HepG2 (cell line): ENCODE results near the gene SRRT. TPM values are rescaled to one million over a fixed set of nuclear protein-coding genes. Genes with fewer than 3 reads are reported as not detected.

Experiments used
- CAMTA2 ChIP-seq: sonication (generic); formaldehyde crosslinking; IDR thresholded peaks from 2 replicates; pipeline ENCODE4 v1.4.0; 2020; ENCODE audit warnings: mild to moderate bottlenecking, missing genetic modification reagents, borderline replicate concordance
- CBX1 ChIP-seq: IDR thresholded peaks from one replicate; pipeline ENCODE4 v1.6.1; 2016; ENCODE audit warnings: antibody characterized with exemption, low read depth
- ERF ChIP-seq: IDR thresholded peaks from 2 replicates; pipeline ENCODE4 v1.6.1; 2018; ENCODE audit warnings: missing biosample characterization, missing genetic modification reagents
- ETS1 ChIP-seq: sonication (generic); formaldehyde crosslinking; IDR thresholded peaks from 2 replicates; pipeline ENCODE4 v1.4.0; 2020; ENCODE audit warnings: missing genetic modification reagents
- ISL2 ChIP-seq: sonication (generic); formaldehyde crosslinking; IDR thresholded peaks from 2 replicates; pipeline ENCODE4 v1.5.0; 2020; ENCODE audit warnings: missing genetic modification reagents
- ISX ChIP-seq: sonication (generic); formaldehyde crosslinking; conservative IDR thresholded peaks from 2 replicates; pipeline ENCODE4 v1.5.0; 2020; ENCODE audit warnings: missing genetic modification reagents
- KDM1A ChIP-seq: IDR thresholded peaks from 2 replicates; pipeline ENCODE4 v1.6.1; 2016; ENCODE audit warnings: missing compliant biosample characterization
- LBX2 ChIP-seq: sonication (generic); formaldehyde crosslinking; IDR thresholded peaks from 2 replicates; pipeline ENCODE4 v1.5.0; 2020; ENCODE audit warnings: missing genetic modification reagents, mild to moderate bottlenecking, borderline replicate concordance
- MTF1 ChIP-seq: sonication (generic); formaldehyde crosslinking; IDR thresholded peaks from 2 replicates; pipeline ENCODE4 v1.5.0; 2020; ENCODE audit warnings: missing genetic modification reagents
- SALL1 ChIP-seq: sonication (generic); formaldehyde crosslinking; IDR thresholded peaks from 2 replicates; pipeline ENCODE4 v1.8.0; 2022; ENCODE audit warnings: mild to moderate bottlenecking, missing genetic modification reagents
- SOX13 ChIP-seq, 3 experiments: fragments of 450-650 bp in 1 of 3; sonication (generic) in 1 of 3; formaldehyde crosslinking in 1 of 3; IDR thresholded peaks in 2 of 3; conservative IDR thresholded peaks in 1 of 3; 2 replicates each; pipeline versions ENCODE4 v1.5.0 to v1.6.1; 2016 to 2020; ENCODE audit warnings: antibody characterized with exemption in 1 of 3, mild to moderate bottlenecking in 1 of 3, missing compliant biosample characterization in 1 of 3, missing genetic modification reagents in 1 of 3, moderate library complexity in 1 of 3
- SRY ChIP-seq: sonication (generic); formaldehyde crosslinking; IDR thresholded peaks from 2 replicates; pipeline ENCODE4 v1.8.0; 2022; ENCODE audit warnings: mild to moderate bottlenecking, missing genetic modification reagents
- ZBTB33 ChIP-seq: sonication (generic); formaldehyde crosslinking; IDR thresholded peaks from 2 replicates; pipeline ENCODE4 v1.4.0; 2020; ENCODE audit warnings: missing genetic modification reagents
- ZNF10 ChIP-seq: sonication (generic); formaldehyde crosslinking; IDR thresholded peaks from 2 replicates; pipeline ENCODE4 v1.4.0; 2020; ENCODE audit warnings: mild to moderate bottlenecking, low read depth, missing genetic modification reagents, borderline replicate concordance
- ZNF331 ChIP-seq: sonication (generic); formaldehyde crosslinking; IDR thresholded peaks from 2 replicates; pipeline ENCODE4 v1.4.0; 2020; ENCODE audit warnings: missing genetic modification reagents
- ZNF430 ChIP-seq: sonication (generic); formaldehyde crosslinking; IDR thresholded peaks from 2 replicates; pipeline ENCODE4 v1.9.0; 2021; ENCODE audit warnings: mild to moderate bottlenecking, missing genetic modification reagents
- ZNF619 ChIP-seq: sonication (generic); formaldehyde crosslinking; IDR thresholded peaks from 2 replicates; pipeline ENCODE4 v1.4.0; 2020; ENCODE audit warnings: mild to moderate bottlenecking, missing genetic modification reagents
- ZNF792 ChIP-seq: IDR thresholded peaks from 2 replicates; pipeline ENCODE4 v1.6.1; 2016
- polyA plus RNA-seq, 8 experiments: library from polyadenylated mRNA; depleted of rRNA in 3 of 8; stranded (reverse) in 7 of 8; unstranded in 1 of 8; fragments of >200 nt; fragmentation: Illumina TruSeq in 4 of 8; extraction: Trizol in 4 of 8; gene quantifications; 2 replicates each; pipeline versions ENCODE4 v1.2.1 to v1.2.3, GENCODE V29; 2011 to 2016; ENCODE audit warnings: low read depth in 4 of 8, missing spikeins in 1 of 8, mixed read lengths in 1 of 8; ENCODE audit not compliant: insufficient read depth in 1 of 8
- total RNA-seq, 5 experiments: library from RNA; depleted of rRNA; stranded (reverse); fragments of >200 nt; fragmentation: Illumina TruSeq; extraction: Trizol; gene quantifications; 2 replicates each; pipeline ENCODE4 v1.2.3, GENCODE V29; 2016; ENCODE audit warnings: low read depth in 1 of 5
- TF ChIP-seq, protein P1 (sequence below): sonication (generic); formaldehyde crosslinking; conservative IDR thresholded peaks from 2 replicates; pipeline ENCODE4 v1.4.0; 2020; ENCODE audit warnings: missing genetic modification reagents
- TF ChIP-seq, protein P2 (sequence below): sonication (generic); formaldehyde crosslinking; IDR thresholded peaks from 2 replicates; pipeline ENCODE4 v1.8.0; 2022; ENCODE audit warnings: missing genetic modification reagents, mild to moderate bottlenecking, moderate library complexity, borderline replicate concordance
- TF ChIP-seq, protein P3 (sequence below): sonication (generic); formaldehyde crosslinking; IDR thresholded peaks from 2 replicates; pipeline ENCODE4 v1.8.0; 2022; ENCODE audit warnings: mild to moderate bottlenecking, missing genetic modification reagents; ENCODE audit not compliant: insufficient replicate concordance

SRRT gene
- total and polyA plus RNA-seq, 2 of the 13 experiments (the other 11 are each of a cell fraction or from before 2014, with no cell fraction given), result 26.2 to 106 TPM

DNA sequence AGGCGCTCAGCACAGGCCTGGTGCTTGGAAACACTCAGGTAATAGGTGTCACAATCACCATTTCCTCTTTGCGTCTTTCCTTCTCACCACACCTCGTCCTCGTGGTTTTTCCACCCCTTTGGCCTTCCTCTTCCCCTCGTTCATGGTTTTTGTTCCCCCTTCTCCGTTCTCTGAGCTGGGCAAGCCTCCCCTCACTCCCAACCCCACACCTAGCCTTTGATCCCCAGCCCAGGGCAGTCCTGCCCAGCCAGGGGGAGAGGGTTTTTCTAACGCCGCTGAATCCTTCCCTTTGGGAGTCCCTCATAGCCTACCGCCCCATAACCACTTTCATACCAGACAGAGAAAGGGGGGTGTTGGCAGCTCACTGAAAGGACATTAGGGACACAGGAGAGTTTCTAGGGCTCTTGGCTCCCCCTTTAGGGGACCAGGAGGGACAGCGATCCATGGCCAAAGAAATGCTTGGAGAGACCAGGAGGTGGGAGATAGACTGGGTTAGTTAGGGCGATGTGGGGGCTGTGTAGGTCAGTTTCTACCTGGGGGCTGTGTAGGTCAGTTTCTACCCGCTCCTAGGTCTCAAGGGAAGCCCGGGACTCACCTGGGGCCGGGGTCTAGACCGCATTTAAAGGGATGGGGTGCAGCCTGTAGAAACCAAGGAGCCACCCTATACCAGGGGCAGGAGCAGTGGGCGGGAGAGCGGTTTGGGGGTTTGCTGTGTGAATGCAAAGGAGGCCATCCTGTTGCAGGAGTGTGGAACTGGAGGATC is 49.0 kb upstream of the SRRT start (continued):
- TF ChIP-seq, protein P1, sequence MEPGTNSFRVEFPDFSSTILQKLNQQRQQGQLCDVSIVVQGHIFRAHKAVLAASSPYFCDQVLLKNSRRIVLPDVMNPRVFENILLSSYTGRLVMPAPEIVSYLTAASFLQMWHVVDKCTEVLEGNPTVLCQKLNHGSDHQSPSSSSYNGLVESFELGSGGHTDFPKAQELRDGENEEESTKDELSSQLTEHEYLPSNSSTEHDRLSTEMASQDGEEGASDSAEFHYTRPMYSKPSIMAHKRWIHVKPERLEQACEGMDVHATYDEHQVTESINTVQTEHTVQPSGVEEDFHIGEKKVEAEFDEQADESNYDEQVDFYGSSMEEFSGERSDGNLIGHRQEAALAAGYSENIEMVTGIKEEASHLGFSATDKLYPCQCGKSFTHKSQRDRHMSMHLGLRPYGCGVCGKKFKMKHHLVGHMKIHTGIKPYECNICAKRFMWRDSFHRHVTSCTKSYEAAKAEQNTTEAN (CRISPR knock-in tag), result no peak
- TF ChIP-seq, protein P2, sequence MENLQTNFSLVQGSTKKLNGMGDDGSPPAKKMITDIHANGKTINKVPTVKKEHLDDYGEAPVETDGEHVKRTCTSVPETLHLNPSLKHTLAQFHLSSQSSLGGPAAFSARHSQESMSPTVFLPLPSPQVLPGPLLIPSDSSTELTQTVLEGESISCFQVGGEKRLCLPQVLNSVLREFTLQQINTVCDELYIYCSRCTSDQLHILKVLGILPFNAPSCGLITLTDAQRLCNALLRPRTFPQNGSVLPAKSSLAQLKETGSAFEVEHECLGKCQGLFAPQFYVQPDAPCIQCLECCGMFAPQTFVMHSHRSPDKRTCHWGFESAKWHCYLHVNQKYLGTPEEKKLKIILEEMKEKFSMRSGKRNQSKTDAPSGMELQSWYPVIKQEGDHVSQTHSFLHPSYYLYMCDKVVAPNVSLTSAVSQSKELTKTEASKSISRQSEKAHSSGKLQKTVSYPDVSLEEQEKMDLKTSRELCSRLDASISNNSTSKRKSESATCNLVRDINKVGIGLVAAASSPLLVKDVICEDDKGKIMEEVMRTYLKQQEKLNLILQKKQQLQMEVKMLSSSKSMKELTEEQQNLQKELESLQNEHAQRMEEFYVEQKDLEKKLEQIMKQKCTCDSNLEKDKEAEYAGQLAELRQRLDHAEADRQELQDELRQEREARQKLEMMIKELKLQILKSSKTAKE (CRISPR knock-in tag), result no peak
- TF ChIP-seq SALL1, result no peak
- TF ChIP-seq CBX1, result no peak
- TF ChIP-seq SRY (CRISPR knock-in tag), result no peak
- no peak for TF ChIP-seq ZNF331
- TF ChIP-seq SOX13 (IDR thresholded peaks at IDR 0.05), result no peak
- TF ChIP-seq SOX13 (CRISPR knock-in tag; conservative IDR thresholded peaks at IDR 0.05 in 1 of 2, IDR thresholded peaks at IDR 0.05 in 1 of 2), result no peak
- TF ChIP-seq ZNF792, result no peak
- no peak for TF ChIP-seq ETS1 (CRISPR knock-in tag)
- no peak for TF ChIP-seq ZNF430 (CRISPR knock-in tag)
- TF ChIP-seq ISL2, result no peak
- TF ChIP-seq ISX (CRISPR knock-in tag), result no peak
- no peak for TF ChIP-seq CAMTA2 (CRISPR knock-in tag)
- TF ChIP-seq ZNF10 (CRISPR knock-in tag), result no peak
- TF ChIP-seq ERF (CRISPR knock-in tag), result no peak
- TF ChIP-seq MTF1 (CRISPR knock-in tag), result no peak
- no peak for TF ChIP-seq KDM1A (CRISPR knock-in tag)
- TF ChIP-seq ZNF619 (CRISPR knock-in tag), result no peak
- TF ChIP-seq, protein P3, sequence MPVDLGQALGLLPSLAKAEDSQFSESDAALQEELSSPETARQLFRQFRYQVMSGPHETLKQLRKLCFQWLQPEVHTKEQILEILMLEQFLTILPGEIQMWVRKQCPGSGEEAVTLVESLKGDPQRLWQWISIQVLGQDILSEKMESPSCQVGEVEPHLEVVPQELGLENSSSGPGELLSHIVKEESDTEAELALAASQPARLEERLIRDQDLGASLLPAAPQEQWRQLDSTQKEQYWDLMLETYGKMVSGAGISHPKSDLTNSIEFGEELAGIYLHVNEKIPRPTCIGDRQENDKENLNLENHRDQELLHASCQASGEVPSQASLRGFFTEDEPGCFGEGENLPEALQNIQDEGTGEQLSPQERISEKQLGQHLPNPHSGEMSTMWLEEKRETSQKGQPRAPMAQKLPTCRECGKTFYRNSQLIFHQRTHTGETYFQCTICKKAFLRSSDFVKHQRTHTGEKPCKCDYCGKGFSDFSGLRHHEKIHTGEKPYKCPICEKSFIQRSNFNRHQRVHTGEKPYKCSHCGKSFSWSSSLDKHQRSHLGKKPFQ (CRISPR knock-in tag), result no peak
- TF ChIP-seq ZBTB33 (CRISPR knock-in tag), result no peak
- no peak for TF ChIP-seq LBX2 (CRISPR knock-in tag)
